Right lobe of liver (tissue), 4 donors: Measurements from ENCODE around the gene CERS6.

Experiments
- POLR2A ChIP-seq: fragments of 450-650 bp; IDR thresholded peaks from one replicate; pipeline ENCODE4 v1.6.1; 2017; ENCODE audit warnings: antibody characterized with exemption, mild to moderate bottlenecking
- TF ChIP-seq, protein P1 (sequence below), 4 donors: fragments of 200-600 bp in 3 of 4; fragments of 450-650 bp in 1 of 4; IDR thresholded peaks; one replicate each; pipeline versions ENCODE4 v1.5.1 to v1.8.0; 2016 to 2022; ENCODE audit warnings: antibody characterized with exemption in 4 of 4, mild to moderate bottlenecking in 2 of 4
- donor health status: DM: no; HTN: no; CAD: no.
- donor health status: DM: no; HTN: no; CAD: no.
- donor health status: DM: no; HTN: yes; CAD: no.

- TF ChIP-seq, protein P1, sequence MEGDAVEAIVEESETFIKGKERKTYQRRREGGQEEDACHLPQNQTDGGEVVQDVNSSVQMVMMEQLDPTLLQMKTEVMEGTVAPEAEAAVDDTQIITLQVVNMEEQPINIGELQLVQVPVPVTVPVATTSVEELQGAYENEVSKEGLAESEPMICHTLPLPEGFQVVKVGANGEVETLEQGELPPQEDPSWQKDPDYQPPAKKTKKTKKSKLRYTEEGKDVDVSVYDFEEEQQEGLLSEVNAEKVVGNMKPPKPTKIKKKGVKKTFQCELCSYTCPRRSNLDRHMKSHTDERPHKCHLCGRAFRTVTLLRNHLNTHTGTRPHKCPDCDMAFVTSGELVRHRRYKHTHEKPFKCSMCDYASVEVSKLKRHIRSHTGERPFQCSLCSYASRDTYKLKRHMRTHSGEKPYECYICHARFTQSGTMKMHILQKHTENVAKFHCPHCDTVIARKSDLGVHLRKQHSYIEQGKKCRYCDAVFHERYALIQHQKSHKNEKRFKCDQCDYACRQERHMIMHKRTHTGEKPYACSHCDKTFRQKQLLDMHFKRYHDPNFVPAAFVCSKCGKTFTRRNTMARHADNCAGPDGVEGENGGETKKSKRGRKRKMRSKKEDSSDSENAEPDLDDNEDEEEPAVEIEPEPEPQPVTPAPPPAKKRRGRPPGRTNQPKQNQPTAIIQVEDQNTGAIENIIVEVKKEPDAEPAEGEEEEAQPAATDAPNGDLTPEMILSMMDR (IDR thresholded peaks at IDR 0.05) = no peak
- TF ChIP-seq POLR2A = no peak
Measured at GRCh38 chr2:168713325-168713724, 257.3 kb downstream of the CERS6 start.
